Stimulated activated CD4-positive, alpha-beta T cell treated with anti-CD3 and anti-CD28 coated beads, Interleukin-4, amount 100 ng/mL, for 1 hour (primary cell): ENCODE data around the gene EDARADD.
A peak's percentile ranks its signal among the peaks of the same experiment; 100 is the strongest.
"Not testable (repeated sequence)": the region's sequence is repeated elsewhere in the genome, so short reads cannot be mapped to it uniquely, and the experiment has no call there.

Experiments
- DNase-seq: peaks from one replicate; pipeline ENCODE4 v3.0.0-alpha.2; 2020

The EDARADD gene

GRCh38 chr1:236450779-236451178, 56.7 kb downstream of the EDARADD start:
- DNase-seq, result no peak

GRCh38 chr1:236451796-236452373, 57.8 kb downstream of the EDARADD start:
- peak; percentile 26 for DNase-seq

GRCh38 chr1:236455243-236455642, 61.2 kb downstream of the EDARADD start:
- no peak for DNase-seq

GRCh38 chr1:236457775-236458174, 63.7 kb downstream of the EDARADD start:
- DNase-seq, result no peak

GRCh38 chr1:236458996-236459395, 64.9 kb downstream of the EDARADD start:
- no peak for DNase-seq

- DNase-seq, result no peak
Measured at GRCh38 chr1:236460103-236460502, 66.0 kb downstream of the EDARADD start.

GRCh38 chr1:236464197-236464596, 70.1 kb downstream of the EDARADD start:
- not testable (repeated sequence) for DNase-seq

GRCh38 chr1:236465231-236465958, 71.3 kb downstream of the EDARADD start:
- DNase-seq, result no peak

- DNase-seq, result no peak
Measured at GRCh38 chr1:236465959-236466303, 71.8 kb downstream of the EDARADD start.

- no peak for DNase-seq
Measured at GRCh38 chr1:236467327-236467641, 73.2 kb downstream of the EDARADD start.

- DNase-seq, result no peak
Measured at GRCh38 chr1:236468625-236469024, 74.5 kb downstream of the EDARADD start.

GRCh38 chr1:236469466-236469865, 75.4 kb downstream of the EDARADD start:
- DNase-seq, result no peak

- no peak for DNase-seq
Measured at GRCh38 chr1:236471096-236471495, 77.0 kb downstream of the EDARADD start.

- DNase-seq, result no peak
Measured at GRCh38 chr1:236471653-236472052, 77.6 kb downstream of the EDARADD start.

- DNase-seq, result no peak
Measured at GRCh38 chr1:236472850-236473788, 79.0 kb downstream of the EDARADD start.

GRCh38 chr1:236476019-236476418, 81.9 kb downstream of the EDARADD start:
- DNase-seq, result no peak

- DNase-seq, result no peak
Measured at GRCh38 chr1:236480758-236481436, 86.8 kb downstream of the EDARADD start.

- no peak for DNase-seq
Measured at GRCh38 chr1:236484310-236484971, 90.4 kb downstream of the EDARADD start.

- DNase-seq, result no peak
Measured at GRCh38 chr1:236486356-236487002, 92.4 kb downstream of the EDARADD start.

GRCh38 chr1:236489161-236489560, 95.1 kb downstream of the EDARADD start:
- DNase-seq, result not testable (repeated sequence)

- DNase-seq, result no peak
Measured at GRCh38 chr1:236489710-236490377, 95.8 kb downstream of the EDARADD start.
